Ishikawa (cell line): Measurements from ENCODE around the gene MAP3K1.
A peak's percentile ranks its signal among the peaks of the same experiment; 100 is the strongest.

Source experiments
- CEBPB ChIP-seq: IDR thresholded peaks from 2 replicates; pipeline ENCODE4 v1.6.1; 2012
- CREB1 ChIP-seq: IDR thresholded peaks from 2 replicates; pipeline ENCODE4 v1.6.1; 2012; ENCODE audit warnings: low read depth
- EGR1 ChIP-seq: IDR thresholded peaks from 2 replicates; pipeline ENCODE4 v1.6.1; 2012
- EP300 ChIP-seq: IDR thresholded peaks from 2 replicates; pipeline ENCODE4 v1.6.1; 2012; ENCODE audit warnings: borderline replicate concordance
- FOXM1 ChIP-seq: IDR thresholded peaks from 2 replicates; pipeline ENCODE4 v1.6.1; 2012; ENCODE audit warnings: low read depth, borderline replicate concordance
- NFIC ChIP-seq: IDR thresholded peaks from 2 replicates; pipeline ENCODE4 v1.6.1; 2012
- RAD21 ChIP-seq: IDR thresholded peaks from 2 replicates; pipeline ENCODE4 v1.6.1; 2012; ENCODE audit warnings: low read depth
- TAF1 ChIP-seq: IDR thresholded peaks from 2 replicates; pipeline ENCODE4 v1.6.1; 2012; ENCODE audit warnings: low read depth, mild to moderate bottlenecking
- TCF12 ChIP-seq: IDR thresholded peaks from 2 replicates; pipeline ENCODE4 v1.6.1; 2012; ENCODE audit warnings: low read depth
- TEAD4 ChIP-seq: IDR thresholded peaks from 2 replicates; pipeline ENCODE4 v1.6.1; 2012
- YY1 ChIP-seq: IDR thresholded peaks from 2 replicates; pipeline ENCODE4 v1.6.1; 2012; ENCODE audit warnings: low read depth
- ZBTB7A ChIP-seq: IDR thresholded peaks from 2 replicates; pipeline ENCODE4 v1.6.1; 2012; ENCODE audit warnings: low read depth
- TF ChIP-seq, protein P1 (sequence below): IDR thresholded peaks from 2 replicates; pipeline ENCODE4 v1.6.1; 2012
- TF ChIP-seq, protein P2 (sequence below): IDR thresholded peaks from 2 replicates; pipeline ENCODE4 v1.6.1; 2012; ENCODE audit warnings: low read depth, mild to moderate bottlenecking
- TF ChIP-seq, protein P3 (sequence below): IDR thresholded peaks from 2 replicates; pipeline ENCODE4 v1.6.1; 2012

MAP3K1 gene

DNA sequence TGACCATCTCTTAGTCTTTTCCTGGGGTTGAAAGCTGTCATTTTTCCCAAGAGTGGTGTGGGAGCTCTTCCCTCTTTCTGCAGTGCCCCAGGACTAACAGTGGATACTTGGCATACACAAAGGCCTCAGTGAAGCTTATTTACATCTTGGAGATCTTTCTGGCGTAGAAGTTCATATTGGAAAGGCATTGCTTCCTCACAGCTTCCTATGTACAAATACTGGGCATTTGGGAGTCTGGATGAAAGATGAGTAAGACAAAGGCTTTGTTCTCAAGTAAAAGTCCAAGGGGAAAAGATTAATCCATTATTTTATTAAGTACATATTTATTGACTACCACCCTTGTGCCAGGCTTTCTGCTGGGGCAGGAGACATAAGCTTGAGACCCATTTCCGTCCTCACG is 22.0 kb downstream of the MAP3K1 start:
- TF ChIP-seq FOXM1 = no peak
- no peak for TF ChIP-seq YY1
- TF ChIP-seq, protein P1, sequence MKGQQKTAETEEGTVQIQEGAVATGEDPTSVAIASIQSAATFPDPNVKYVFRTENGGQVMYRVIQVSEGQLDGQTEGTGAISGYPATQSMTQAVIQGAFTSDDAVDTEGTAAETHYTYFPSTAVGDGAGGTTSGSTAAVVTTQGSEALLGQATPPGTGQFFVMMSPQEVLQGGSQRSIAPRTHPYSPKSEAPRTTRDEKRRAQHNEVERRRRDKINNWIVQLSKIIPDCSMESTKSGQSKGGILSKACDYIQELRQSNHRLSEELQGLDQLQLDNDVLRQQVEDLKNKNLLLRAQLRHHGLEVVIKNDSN = no peak
- no peak for TF ChIP-seq ZBTB7A
- no peak for TF ChIP-seq NFIC
- TF ChIP-seq CEBPB = no peak

DNA sequence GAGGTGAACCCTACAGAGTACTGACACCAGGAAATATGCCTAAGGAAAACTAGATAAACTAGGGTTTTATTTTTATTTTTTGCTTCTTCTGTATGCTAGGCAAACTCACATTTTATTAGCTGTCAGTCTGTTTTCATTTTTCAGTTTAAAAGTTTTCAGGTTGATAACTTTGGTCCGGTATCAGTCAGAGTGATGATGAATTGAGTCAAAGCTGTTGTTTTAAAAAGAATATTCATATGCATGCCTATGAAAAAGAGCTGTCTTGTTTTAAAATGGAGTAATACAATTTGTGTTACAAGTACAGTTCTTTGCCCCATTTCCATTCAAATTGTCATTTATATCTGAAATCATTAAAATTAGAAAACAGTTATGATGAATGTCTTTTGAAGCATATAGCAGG is 22.6 kb downstream of the MAP3K1 start:
- TF ChIP-seq NFIC (no peak), FOXM1 (no peak), EP300 (no peak), CEBPB (no peak), TAF1 (no peak)
- TF ChIP-seq, protein P2, sequence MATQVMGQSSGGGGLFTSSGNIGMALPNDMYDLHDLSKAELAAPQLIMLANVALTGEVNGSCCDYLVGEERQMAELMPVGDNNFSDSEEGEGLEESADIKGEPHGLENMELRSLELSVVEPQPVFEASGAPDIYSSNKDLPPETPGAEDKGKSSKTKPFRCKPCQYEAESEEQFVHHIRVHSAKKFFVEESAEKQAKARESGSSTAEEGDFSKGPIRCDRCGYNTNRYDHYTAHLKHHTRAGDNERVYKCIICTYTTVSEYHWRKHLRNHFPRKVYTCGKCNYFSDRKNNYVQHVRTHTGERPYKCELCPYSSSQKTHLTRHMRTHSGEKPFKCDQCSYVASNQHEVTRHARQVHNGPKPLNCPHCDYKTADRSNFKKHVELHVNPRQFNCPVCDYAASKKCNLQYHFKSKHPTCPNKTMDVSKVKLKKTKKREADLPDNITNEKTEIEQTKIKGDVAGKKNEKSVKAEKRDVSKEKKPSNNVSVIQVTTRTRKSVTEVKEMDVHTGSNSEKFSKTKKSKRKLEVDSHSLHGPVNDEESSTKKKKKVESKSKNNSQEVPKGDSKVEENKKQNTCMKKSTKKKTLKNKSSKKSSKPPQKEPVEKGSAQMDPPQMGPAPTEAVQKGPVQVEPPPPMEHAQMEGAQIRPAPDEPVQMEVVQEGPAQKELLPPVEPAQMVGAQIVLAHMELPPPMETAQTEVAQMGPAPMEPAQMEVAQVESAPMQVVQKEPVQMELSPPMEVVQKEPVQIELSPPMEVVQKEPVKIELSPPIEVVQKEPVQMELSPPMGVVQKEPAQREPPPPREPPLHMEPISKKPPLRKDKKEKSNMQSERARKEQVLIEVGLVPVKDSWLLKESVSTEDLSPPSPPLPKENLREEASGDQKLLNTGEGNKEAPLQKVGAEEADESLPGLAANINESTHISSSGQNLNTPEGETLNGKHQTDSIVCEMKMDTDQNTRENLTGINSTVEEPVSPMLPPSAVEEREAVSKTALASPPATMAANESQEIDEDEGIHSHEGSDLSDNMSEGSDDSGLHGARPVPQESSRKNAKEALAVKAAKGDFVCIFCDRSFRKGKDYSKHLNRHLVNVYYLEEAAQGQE = no peak

DNA sequence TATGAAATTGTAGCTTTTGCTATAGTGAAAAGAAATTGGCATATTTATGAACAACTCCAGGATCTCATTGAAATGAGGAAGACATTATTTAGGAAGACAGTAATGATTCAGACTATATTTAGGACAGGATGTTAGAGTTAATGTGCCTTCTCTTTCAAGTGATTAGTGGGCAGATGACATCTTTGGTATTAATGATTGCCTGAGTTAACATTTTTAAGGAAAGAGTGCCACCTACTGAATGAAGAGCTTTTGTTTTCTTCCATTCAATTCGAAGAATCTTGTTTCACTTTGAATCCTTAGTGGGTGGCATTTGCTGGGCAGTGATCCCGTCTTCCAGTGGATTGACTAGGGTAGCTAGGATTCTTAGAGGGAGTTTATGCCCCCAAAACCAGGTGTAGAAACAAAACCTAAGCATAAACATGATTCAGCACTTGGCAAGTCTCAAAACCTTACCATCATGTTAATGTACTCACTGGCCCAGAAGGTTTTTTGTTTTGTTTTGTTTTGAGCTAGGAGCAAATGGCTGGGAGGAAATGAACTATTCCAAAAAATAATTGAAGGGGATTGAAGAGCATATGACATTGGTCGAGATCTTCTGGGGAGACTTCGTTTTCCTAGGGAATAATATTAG is 23.2 kb downstream of the MAP3K1 start:
- TF ChIP-seq RAD21 = peak; percentile 78
- no peak for TF ChIP-seq CREB1

DNA sequence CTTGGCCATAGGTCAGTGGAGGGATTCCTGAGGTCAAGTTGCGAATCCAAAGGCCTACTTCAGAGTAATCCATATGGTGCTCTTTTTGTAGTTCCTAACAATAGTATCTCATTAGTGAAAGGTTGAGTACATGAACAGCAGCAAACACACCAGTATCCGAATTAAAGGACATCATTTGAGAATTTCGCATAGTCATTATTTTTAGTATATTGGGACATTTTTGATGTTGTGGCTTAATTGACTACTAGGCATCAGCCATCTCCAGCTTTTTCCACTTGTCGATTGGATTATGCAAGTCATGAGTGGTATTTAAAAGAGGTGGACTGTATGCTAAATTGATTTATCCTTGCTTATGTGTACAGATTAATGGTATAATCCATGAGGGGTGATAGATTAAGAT is 23.7 kb downstream of the MAP3K1 start:
- TF ChIP-seq, protein P3, sequence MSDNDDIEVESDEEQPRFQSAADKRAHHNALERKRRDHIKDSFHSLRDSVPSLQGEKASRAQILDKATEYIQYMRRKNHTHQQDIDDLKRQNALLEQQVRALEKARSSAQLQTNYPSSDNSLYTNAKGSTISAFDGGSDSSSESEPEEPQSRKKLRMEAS = no peak
- TF ChIP-seq FOXM1 (no peak), CEBPB (no peak), ZBTB7A (no peak)

DNA sequence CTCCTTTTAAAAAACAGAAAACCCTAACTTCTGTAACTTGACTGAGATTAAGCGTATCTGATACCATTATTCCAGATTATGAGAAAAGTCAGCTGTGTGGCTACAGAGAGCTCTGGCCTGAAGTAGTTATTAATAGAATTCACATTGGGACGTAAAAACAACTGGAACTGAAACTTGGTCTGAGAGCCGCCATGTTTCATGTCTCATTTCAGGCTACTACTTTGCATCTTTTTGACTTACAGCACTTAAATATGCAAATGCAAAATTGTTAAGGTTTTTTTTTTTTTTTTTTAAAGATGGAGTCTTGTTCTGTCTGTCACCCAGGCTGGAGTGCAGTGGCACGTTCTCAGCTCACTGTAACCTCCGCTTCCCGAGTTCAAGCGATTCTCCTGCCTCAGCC is 25.2 kb downstream of the MAP3K1 start:
- TF ChIP-seq YY1 = no peak
- TF ChIP-seq, protein P2 = no peak
- no peak for TF ChIP-seq TAF1
- no peak for TF ChIP-seq EP300
- no peak for TF ChIP-seq RAD21
- TF ChIP-seq TEAD4 = no peak
- no peak for TF ChIP-seq TCF12
- TF ChIP-seq FOXM1 = no peak
- no peak for TF ChIP-seq NFIC
- TF ChIP-seq CREB1 = no peak
- TF ChIP-seq, protein P3 = no peak
- no peak for TF ChIP-seq CEBPB
- no peak for TF ChIP-seq EGR1

DNA sequence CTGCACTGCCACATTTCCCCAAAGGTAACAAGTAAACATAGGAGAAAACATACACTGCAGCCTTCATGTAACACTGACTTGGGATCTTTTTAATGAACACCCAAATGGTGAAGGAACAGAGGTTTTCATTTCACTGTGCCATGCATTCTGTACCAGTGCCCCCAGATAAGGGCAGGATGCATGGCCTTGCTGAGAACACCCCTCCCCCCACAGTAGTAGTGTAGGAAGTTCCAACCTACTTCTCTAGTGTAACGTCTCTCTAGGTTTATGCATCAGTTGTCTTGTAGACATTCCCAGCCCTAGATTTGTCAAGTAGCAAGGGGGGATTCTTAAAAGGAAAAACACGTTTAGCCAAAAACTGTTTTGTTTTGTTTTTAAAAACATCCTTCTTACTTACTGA is 29.9 kb downstream of the MAP3K1 start:
- TF ChIP-seq NFIC = no peak
- TF ChIP-seq CEBPB = no peak
- TF ChIP-seq CREB1 = no peak
- TF ChIP-seq TAF1 = no peak
- no peak for TF ChIP-seq ZBTB7A
- TF ChIP-seq, protein P2 = no peak
- no peak for TF ChIP-seq FOXM1
- TF ChIP-seq EP300 = no peak
- TF ChIP-seq, protein P1 = no peak
- no peak for TF ChIP-seq RAD21
